ENCODE results near the gene TMEM132C.

TMEM132C gene

GRCh38 chr12:128450810-128451209, 183.8 kb downstream of the TMEM132C start:
- FAIRE-seq (no peak), DNase-seq (ENCODE audit: insufficient read length, low spot score) (no peak)
- no peak for TF ChIP-seq POU2F2 (IDR thresholded peaks at IDR 0.05; ENCODE audit: low read depth, low read length)
- TF ChIP-seq PAX5 (IDR thresholded peaks at IDR 0.05; ENCODE audit: insufficient read depth, low read length, severe bottlenecking), result no peak
- no peak for TF ChIP-seq SPI1 (IDR thresholded peaks at IDR 0.05; ENCODE audit: low read depth, low read length)
- TF ChIP-seq POLR2A (IDR thresholded peaks at IDR 0.05; ENCODE audit: low read depth, low read length), result no peak

GRCh38 chr12:128455851-128456250, 188.9 kb downstream of the TMEM132C start:
- TF ChIP-seq PAX5 (IDR thresholded peaks at IDR 0.05; ENCODE audit: insufficient read depth, low read length, severe bottlenecking) (no peak), SPI1 (IDR thresholded peaks at IDR 0.05; ENCODE audit: low read depth, low read length) (no peak), POU2F2 (IDR thresholded peaks at IDR 0.05; ENCODE audit: low read depth, low read length) (no peak), POLR2A (IDR thresholded peaks at IDR 0.05; ENCODE audit: low read depth, low read length) (no peak), POLR2AphosphoS5 (IDR thresholded peaks at IDR 0.05; ENCODE audit: low read depth, low read length) (no peak), TAF1 (IDR thresholded peaks at IDR 0.05; ENCODE audit: low read depth, low read length) (no peak)
- DNase-seq (ENCODE audit: insufficient read length, low spot score), result no peak
- no peak for FAIRE-seq

GRCh38 chr12:128456922-128457321, 190.0 kb downstream of the TMEM132C start:
- FAIRE-seq (no peak), DNase-seq (ENCODE audit: insufficient read length, low spot score) (no peak)
- TF ChIP-seq POLR2A (IDR thresholded peaks at IDR 0.05; ENCODE audit: low read depth, low read length), result no peak
- TF ChIP-seq POLR2AphosphoS5 (IDR thresholded peaks at IDR 0.05; ENCODE audit: low read depth, low read length), result no peak
- no peak for TF ChIP-seq PAX5 (IDR thresholded peaks at IDR 0.05; ENCODE audit: insufficient read depth, low read length, severe bottlenecking)
- TF ChIP-seq TAF1 (IDR thresholded peaks at IDR 0.05; ENCODE audit: low read depth, low read length), result no peak
- TF ChIP-seq POU2F2 (IDR thresholded peaks at IDR 0.05; ENCODE audit: low read depth, low read length), result no peak
- no peak for TF ChIP-seq SPI1 (IDR thresholded peaks at IDR 0.05; ENCODE audit: low read depth, low read length)

- TF ChIP-seq POU2F2 (IDR thresholded peaks at IDR 0.05; ENCODE audit: low read depth, low read length), result no peak
- TF ChIP-seq POLR2AphosphoS5 (IDR thresholded peaks at IDR 0.05; ENCODE audit: low read depth, low read length), result no peak
- no peak for TF ChIP-seq PAX5 (IDR thresholded peaks at IDR 0.05; ENCODE audit: insufficient read depth, low read length, severe bottlenecking)
- no peak for TF ChIP-seq TAF1 (IDR thresholded peaks at IDR 0.05; ENCODE audit: low read depth, low read length)
- TF ChIP-seq POLR2A (IDR thresholded peaks at IDR 0.05; ENCODE audit: low read depth, low read length), result no peak
- DNase-seq (ENCODE audit: insufficient read length, low spot score) (no peak), FAIRE-seq (no peak)
Observed at GRCh38 chr12:128458301-128458974, 191.5 kb downstream of the TMEM132C start.

- FAIRE-seq (no peak), DNase-seq (ENCODE audit: insufficient read length, low spot score) (no peak)
Observed at GRCh38 chr12:128459067-128459466, 192.1 kb downstream of the TMEM132C start.

GRCh38 chr12:128463881-128464280, 196.9 kb downstream of the TMEM132C start:
- no peak for FAIRE-seq

More at GRCh38 chr12:128459067-128459466, 192.1 kb downstream of the TMEM132C start:
- TF ChIP-seq POLR2AphosphoS5 (IDR thresholded peaks at IDR 0.05; ENCODE audit: low read depth, low read length) (no peak), TAF1 (IDR thresholded peaks at IDR 0.05; ENCODE audit: low read depth, low read length) (no peak), POLR2A (IDR thresholded peaks at IDR 0.05; ENCODE audit: low read depth, low read length) (no peak), SPI1 (IDR thresholded peaks at IDR 0.05; ENCODE audit: low read depth, low read length) (no peak), POU2F2 (IDR thresholded peaks at IDR 0.05; ENCODE audit: low read depth, low read length) (no peak), PAX5 (IDR thresholded peaks at IDR 0.05; ENCODE audit: insufficient read depth, low read length, severe bottlenecking) (no peak)

DNA sequence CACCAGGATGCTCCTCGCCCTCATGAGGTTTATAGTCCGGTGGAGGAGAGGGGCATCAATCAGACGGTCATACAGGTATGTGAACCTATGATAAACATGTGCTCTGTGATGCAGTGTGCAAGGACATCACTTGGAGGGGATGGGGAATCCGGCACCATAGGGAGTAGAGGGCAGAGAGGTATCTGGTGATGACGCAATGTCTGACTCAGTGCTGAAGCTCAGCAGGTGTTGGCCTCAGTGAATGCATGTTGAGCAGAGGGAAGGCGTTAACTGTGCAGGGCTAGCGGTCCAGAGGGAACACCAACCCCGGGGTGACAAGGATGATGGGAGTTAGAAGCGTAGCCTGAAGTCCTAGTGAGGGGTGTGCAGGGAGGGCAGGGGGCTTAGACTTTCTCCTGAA, 200.9 kb downstream of the TMEM132C start:
- FAIRE-seq (no peak), DNase-seq (ENCODE audit: insufficient read length, low spot score) (no peak)
- no peak for TF ChIP-seq SPI1 (IDR thresholded peaks at IDR 0.05; ENCODE audit: low read depth, low read length)
- no peak for TF ChIP-seq POU2F2 (IDR thresholded peaks at IDR 0.05; ENCODE audit: low read depth, low read length)
- TF ChIP-seq POLR2A (IDR thresholded peaks at IDR 0.05; ENCODE audit: low read depth, low read length), result no peak
- TF ChIP-seq PAX5 (IDR thresholded peaks at IDR 0.05; ENCODE audit: insufficient read depth, low read length, severe bottlenecking), result no peak
- TF ChIP-seq POLR2AphosphoS5 (IDR thresholded peaks at IDR 0.05; ENCODE audit: low read depth, low read length), result no peak
- TF ChIP-seq TAF1 (IDR thresholded peaks at IDR 0.05; ENCODE audit: low read depth, low read length), result no peak

More at GRCh38 chr12:128463881-128464280, 196.9 kb downstream of the TMEM132C start:
- TF ChIP-seq POLR2AphosphoS5 (IDR thresholded peaks at IDR 0.05; ENCODE audit: low read depth, low read length) (no peak), POU2F2 (IDR thresholded peaks at IDR 0.05; ENCODE audit: low read depth, low read length) (no peak), TAF1 (IDR thresholded peaks at IDR 0.05; ENCODE audit: low read depth, low read length) (no peak), POLR2A (IDR thresholded peaks at IDR 0.05; ENCODE audit: low read depth, low read length) (no peak), SPI1 (IDR thresholded peaks at IDR 0.05; ENCODE audit: low read depth, low read length) (no peak), PAX5 (IDR thresholded peaks at IDR 0.05; ENCODE audit: insufficient read depth, low read length, severe bottlenecking) (no peak)
- DNase-seq (ENCODE audit: insufficient read length, low spot score), result no peak

- DNase-seq (ENCODE audit: insufficient read length, low spot score) (no peak), FAIRE-seq (no peak)
- no peak for TF ChIP-seq POU2F2 (IDR thresholded peaks at IDR 0.05; ENCODE audit: low read depth, low read length)
- no peak for TF ChIP-seq SPI1 (IDR thresholded peaks at IDR 0.05; ENCODE audit: low read depth, low read length)
- TF ChIP-seq PAX5 (IDR thresholded peaks at IDR 0.05; ENCODE audit: insufficient read depth, low read length, severe bottlenecking), result no peak
- TF ChIP-seq POLR2A (IDR thresholded peaks at IDR 0.05; ENCODE audit: low read depth, low read length), result no peak
- no peak for TF ChIP-seq TAF1 (IDR thresholded peaks at IDR 0.05; ENCODE audit: low read depth, low read length)
- no peak for TF ChIP-seq POLR2AphosphoS5 (IDR thresholded peaks at IDR 0.05; ENCODE audit: low read depth, low read length)
Observed at GRCh38 chr12:128468926-128469325, 202.0 kb downstream of the TMEM132C start.

- DNase-seq (ENCODE audit: insufficient read length, low spot score), result no peak
- TF ChIP-seq POU2F2 (IDR thresholded peaks at IDR 0.05; ENCODE audit: low read depth, low read length) (no peak), PAX5 (IDR thresholded peaks at IDR 0.05; ENCODE audit: insufficient read depth, low read length, severe bottlenecking) (no peak), POLR2A (IDR thresholded peaks at IDR 0.05; ENCODE audit: low read depth, low read length) (no peak), TAF1 (IDR thresholded peaks at IDR 0.05; ENCODE audit: low read depth, low read length) (no peak), SPI1 (IDR thresholded peaks at IDR 0.05; ENCODE audit: low read depth, low read length) (no peak), POLR2AphosphoS5 (IDR thresholded peaks at IDR 0.05; ENCODE audit: low read depth, low read length) (no peak)
- FAIRE-seq, result no peak
Observed at GRCh38 chr12:128471491-128471890, 204.5 kb downstream of the TMEM132C start.
